NCI-H345 treated with DMSO at 0.1 percent for 48 hours (cell line): Measurements from ENCODE around the gene RHEBL1.
"Not testable (repeated sequence)": the region's sequence is repeated elsewhere in the genome, so short reads cannot be mapped to it uniquely, and the experiment has no call there.

ENCODE experiments used
- DNase-seq: peaks from one replicate; lab custom pipeline; 2025; ENCODE audit not compliant: unreplicated experiment; lab: John Stamatoyannopoulos, UW

The RHEBL1 gene

GRCh38 chr12:49089821-49090773 lies 20.3 kb upstream of the RHEBL1 start:
- DNase-seq, result no peak

- no peak for DNase-seq
Measured at GRCh38 chr12:49088932-49089330, 19.2 kb upstream of the RHEBL1 start.

GRCh38 chr12:49088150-49088931 lies 18.6 kb upstream of the RHEBL1 start:
- DNase-seq, result peak; percentile 40

DNA sequence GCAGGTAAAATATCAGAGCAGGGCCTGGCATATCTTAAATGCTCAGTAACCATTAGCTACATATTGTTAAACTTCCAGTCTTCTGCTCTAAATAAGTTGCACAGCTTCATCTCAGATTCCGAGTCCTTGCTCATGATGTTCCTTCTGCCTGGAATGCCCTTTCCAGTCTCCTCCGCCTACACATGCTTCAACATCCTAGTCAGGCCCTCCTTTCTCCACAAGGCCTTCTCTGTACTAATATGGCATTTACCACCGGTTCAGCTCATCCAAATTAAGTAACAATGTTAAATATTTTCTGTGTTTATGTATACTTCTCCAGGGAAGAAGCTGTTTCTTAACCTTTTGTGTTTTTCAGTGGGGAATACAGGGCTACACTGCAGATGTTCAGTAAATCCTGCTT lies 16.3 kb upstream of the RHEBL1 start:
- no peak for DNase-seq

- no peak for DNase-seq
Measured at GRCh38 chr12:49084438-49084837, 14.7 kb upstream of the RHEBL1 start.

DNA sequence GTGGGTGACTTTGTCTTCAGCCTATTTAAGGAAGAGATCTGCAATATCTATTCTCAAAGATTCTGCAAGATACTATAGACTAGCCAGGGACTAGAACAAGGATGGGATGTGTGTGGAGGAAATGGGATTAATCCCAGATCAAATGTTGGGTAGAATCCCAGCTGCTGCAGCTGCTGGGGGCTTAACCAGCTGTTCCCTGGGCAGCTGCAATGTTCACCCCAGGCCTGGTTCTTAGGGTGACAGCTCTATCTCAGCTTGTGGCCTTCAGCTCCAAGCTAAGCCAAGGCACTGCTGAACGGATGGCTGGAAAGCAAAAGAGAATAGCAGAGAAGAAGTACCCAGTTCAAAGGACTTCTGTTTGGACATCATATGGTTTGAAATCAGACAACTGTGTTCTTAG lies 10.0 kb upstream of the RHEBL1 start:
- no peak for DNase-seq

DNA sequence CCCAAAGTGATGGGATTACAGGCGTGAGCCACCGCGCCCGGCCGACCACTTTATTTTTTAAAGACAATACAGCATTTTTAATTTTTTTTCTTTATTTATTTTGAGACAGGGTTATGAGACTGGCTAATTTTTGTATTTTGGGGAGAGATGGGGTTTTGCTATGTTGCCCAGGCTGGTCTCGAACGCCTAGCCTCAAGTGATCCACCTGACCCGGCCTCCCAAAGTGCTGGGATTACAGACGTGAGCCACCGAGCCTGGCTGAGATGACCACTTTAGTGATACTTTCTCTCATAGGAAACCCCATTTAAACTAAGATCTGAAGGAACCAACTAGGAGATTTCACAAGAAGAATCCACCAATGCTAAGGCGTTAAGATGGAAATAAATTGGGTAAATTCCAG lies 1.2 kb upstream of the RHEBL1 start:
- no peak for DNase-seq

- DNase-seq, result no peak
Measured at GRCh38 chr12:49068879-49069506, 786 bp downstream of the RHEBL1 start.

DNA sequence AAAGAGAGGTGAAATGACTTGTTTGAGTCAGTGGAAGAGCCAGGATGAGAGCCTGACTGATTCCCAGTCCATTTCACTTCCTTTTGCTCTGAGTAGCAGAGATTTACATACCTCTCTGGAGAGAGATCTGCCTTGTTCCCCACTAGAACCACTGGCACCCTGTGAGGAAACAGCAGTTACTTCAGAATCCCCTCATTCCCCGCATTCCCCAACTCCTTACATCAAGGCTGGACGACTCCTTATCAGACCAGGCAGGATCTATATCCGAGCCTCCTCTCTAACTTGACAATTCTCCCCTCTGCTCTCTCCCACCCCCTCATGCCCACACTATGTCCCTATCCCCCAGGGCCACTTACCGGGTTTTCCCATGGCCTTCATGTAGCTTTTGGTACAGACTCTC lies 3.7 kb downstream of the RHEBL1 start:
- DNase-seq, result no peak

GRCh38 chr12:49064767-49065152 lies 5.0 kb downstream of the RHEBL1 start:
- DNase-seq, result no peak

GRCh38 chr12:49061916-49062315 lies 7.9 kb downstream of the RHEBL1 start:
- DNase-seq, result not testable (repeated sequence)

- no peak for DNase-seq
Measured at GRCh38 chr12:49061157-49061650, 8.6 kb downstream of the RHEBL1 start.

GRCh38 chr12:49060237-49061156 lies 9.3 kb downstream of the RHEBL1 start, which contains the start of gene KMT2D:
KMT2D (minus strand) TSS chr12:49060794; CDS start chr12:49055324, 5,470 bp downstream.
- DNase-seq, result peak; percentile 20

DNA sequence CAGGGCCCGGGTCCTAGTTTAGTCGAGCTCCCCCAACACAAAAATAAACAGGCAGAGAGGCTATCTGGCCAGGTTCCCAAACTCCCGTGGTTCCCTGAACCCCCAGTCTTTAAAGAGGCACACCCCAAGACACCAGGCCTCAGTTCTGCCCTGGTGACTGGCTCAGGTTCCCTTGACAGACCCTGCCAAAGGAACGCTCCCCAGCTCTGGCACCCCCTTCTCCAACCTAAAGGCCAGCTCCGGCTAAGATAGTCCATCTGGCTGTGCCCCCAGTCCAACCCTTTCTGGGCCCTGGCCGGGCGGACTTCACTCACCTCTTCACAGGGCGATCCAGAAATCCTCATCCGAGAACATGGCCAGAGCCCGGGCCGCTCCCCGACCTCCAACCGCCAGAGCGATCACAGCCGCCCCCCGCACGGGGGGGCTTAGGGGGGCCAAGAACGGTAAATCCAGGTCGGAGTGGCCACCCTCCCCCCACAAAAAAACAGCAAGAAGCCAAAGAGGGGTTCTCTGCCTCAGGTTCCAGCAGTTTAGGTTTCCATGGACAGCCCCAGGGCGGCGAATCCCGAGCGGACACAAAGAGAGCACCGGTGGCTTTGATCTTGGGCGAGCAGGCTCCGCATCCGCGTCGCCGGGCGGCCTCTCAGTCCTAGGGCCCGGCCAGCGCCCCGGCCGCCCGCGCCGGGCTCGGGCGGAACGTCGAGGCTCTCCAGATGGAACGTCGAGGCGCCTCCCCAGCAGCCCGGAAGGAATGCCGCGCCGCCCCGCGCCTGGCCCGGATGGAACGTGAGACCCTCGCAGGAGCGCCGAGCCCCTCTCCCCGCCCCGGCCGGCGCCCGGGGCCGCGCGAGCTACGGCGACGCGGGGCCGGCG lies 10.2 kb downstream of the RHEBL1 start:
- no peak for DNase-seq

DNA sequence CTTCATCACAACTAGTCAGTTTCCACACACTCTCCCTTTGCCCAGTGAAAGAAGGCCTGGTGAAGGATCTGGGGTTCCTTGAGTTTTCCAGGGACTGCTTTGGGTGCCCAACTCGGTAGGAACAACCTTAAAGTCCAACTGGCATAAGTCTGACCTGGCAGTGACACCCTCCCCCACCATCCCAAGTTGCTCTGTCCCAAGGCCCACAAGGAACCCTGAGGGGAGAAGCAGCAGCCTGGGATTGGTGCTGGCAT lies 10.8 kb downstream of the RHEBL1 start:
- no peak for DNase-seq

DNA sequence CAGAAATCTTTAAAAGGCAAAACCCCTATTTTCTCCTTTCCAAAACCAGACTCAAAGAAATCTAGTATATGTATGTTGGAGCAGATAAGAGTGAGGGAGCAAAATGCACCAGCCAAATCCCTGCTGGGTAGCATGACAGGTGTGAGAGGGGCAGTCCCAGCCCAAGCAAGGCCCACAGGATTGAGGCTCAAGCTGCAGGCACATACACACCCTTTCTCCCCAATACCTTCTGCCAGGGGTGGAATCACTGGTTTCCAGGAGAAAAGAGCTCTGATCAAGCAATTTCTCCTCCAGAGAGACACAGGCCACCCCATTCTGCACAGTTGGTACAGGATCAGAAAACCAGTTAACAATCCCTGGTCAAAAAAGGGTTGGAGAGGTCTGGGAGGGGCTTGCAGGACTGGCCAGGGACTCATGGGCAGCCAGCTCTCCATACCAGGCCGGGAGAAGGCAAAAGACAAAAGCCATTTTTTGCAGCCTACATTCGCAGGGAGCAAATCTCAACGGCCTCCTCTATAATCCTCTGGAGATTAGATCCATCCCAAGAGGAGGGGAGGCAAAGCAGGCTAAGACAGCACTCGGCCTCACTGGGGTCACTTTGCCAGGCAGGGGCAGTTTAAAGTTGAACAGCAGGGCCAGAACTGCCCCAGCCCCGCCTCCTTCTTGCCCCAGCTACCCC lies 11.3 kb downstream of the RHEBL1 start:
- no peak for DNase-seq

DNA sequence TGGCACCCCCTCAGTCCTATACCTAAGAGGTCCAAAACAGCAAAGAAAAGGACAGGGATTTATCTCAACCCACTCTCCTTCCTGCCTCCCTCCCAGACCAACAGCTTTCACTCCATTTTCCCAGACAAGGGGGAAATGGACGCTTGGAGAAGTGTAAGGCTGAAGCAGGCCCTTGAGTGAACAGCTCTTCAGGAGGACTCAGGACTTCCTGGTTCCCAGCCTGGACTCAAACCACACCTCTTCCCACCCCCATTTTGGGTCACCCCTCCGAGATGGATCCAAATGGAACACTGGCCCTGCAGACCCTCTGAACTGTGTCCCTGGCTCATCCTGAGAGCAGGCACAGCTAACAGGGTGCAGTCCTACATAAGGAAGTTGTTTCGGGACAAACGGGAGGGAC lies 11.9 kb downstream of the RHEBL1 start:
- no peak for DNase-seq

- DNase-seq, result no peak
Measured at GRCh38 chr12:49055978-49056754, 13.6 kb downstream of the RHEBL1 start.
